HepG2 (cell line): Measurements from ENCODE around the gene ARL3. TPM values are rescaled to one million over a fixed set of nuclear protein-coding genes. Genes with fewer than 3 reads are reported as not detected.

Experiments
- ATAC-seq: fragments of 200-7000 bp; cut with Tn5 transposase; 3 replicates; pipeline ENCODE4 v1.9.1; 2020; ENCODE audit warnings: mild to moderate bottlenecking, moderate library complexity
- BruUV-seq: library from RNA; stranded (reverse); fragments of 400-500 nt; replicated peaks from 2 replicates; lab custom pipeline; 2021; lab: Mats Ljungman, UMichigan
- CTCF ChIA-PET: fragments of 300-600 bp; formaldehyde crosslinking; extraction: SDS; loops from one replicate; lab custom pipeline; 2021; ENCODE audit warnings: low total read pairs, inconsistent platforms, low intra/inter-chr PET ratio; lab: Yijun Ruan, JAX
- POLR2A ChIA-PET: fragments of 350-600 bp; sonication (Branson Sonifier 250); formaldehyde crosslinking; loops from one replicate; lab custom pipeline; 2020; ENCODE audit warnings: antibody characterized with exemption, inconsistent platforms; lab: Yijun Ruan, JAX
- DNase-seq: peaks from one replicate; pipeline ENCODE4 v3.0.0-alpha.2; 2015; ENCODE audit warnings: low spot score
- FAIRE-seq: peaks from 3 replicates; lab custom pipeline; 2011; peaks lifted over from hg19 to GRCh38; lab: Jason Lieb, UNC
- H2AFZ ChIP-seq: one replicate; pipeline ENCODE4 v1.6.1; 2011; ENCODE audit warnings: low read length, inconsistent platforms
- H3K27ac ChIP-seq: fragments of 300-600 bp; 3 replicates; pipeline ENCODE4 v1.8.0; 2011; ENCODE audit warnings: mixed run types, mild to moderate bottlenecking, mixed read lengths, low read length, inconsistent platforms; ENCODE audit not compliant: insufficient read depth; ENCODE audit errors: extremely low read length
- H3K27me3 ChIP-seq, 2 experiments: fragments of 200-600 bp in 1 of 2; 2 replicates in 1 of 2; 3 replicates in 1 of 2; pipeline versions ENCODE4 v1.6.0 to v1.8.0; 2011; ENCODE audit warnings: low read length in 2 of 2, mild to moderate bottlenecking in 2 of 2, moderate library complexity in 2 of 2, inconsistent platforms in 1 of 2; ENCODE audit not compliant: insufficient read depth in 2 of 2, control insufficient read depth in 1 of 2
- H3K36me3 ChIP-seq, 2 experiments: fragments of 200-600 bp in 1 of 2; replicated peaks in 1 of 2; 2 replicates in 1 of 2; 3 replicates in 1 of 2; pipeline versions ENCODE4 v1.5.1 to v1.8.0; 2011; ENCODE audit warnings: low read length in 2 of 2, inconsistent platforms in 1 of 2; ENCODE audit not compliant: insufficient read depth in 2 of 2, control insufficient read depth in 1 of 2
- H3K4me1 ChIP-seq: 2 replicates; pipeline ENCODE4 v1.5.1; 2012; ENCODE audit warnings: low read length, inconsistent platforms; ENCODE audit not compliant: insufficient read depth
- H3K4me2 ChIP-seq: 2 replicates; pipeline ENCODE4 v1.6.0; 2011; ENCODE audit warnings: low read depth, low read length, inconsistent platforms
- H3K4me3 ChIP-seq, 3 experiments: fragments of 200-600 bp in 1 of 3; sonication (generic), shearing (Covaris generic) in 1 of 3; replicated peaks in 1 of 3; 2 replicates each; pipeline ENCODE4 v1.5.1; 2011 to 2016; ENCODE audit warnings: low read length in 3 of 3, inconsistent platforms in 2 of 3, low read depth in 2 of 3, mild to moderate bottlenecking in 2 of 3, control low read depth in 1 of 3, mixed read lengths in 1 of 3; ENCODE audit not compliant: insufficient read depth in 1 of 3
- H3K79me2 ChIP-seq: one replicate; pipeline ENCODE4 v1.6.1; 2011; ENCODE audit warnings: low read length, inconsistent platforms; ENCODE audit not compliant: insufficient read depth
- H3K9ac ChIP-seq: 2 replicates; pipeline ENCODE4 v1.6.0; 2011; ENCODE audit warnings: mild to moderate bottlenecking, low read depth, low read length, inconsistent platforms; ENCODE audit not compliant: insufficient read depth
- H3K9me3 ChIP-seq: 2 replicates; pipeline ENCODE4 v1.5.1; 2012; ENCODE audit warnings: mild to moderate bottlenecking, low read length
- H4K20me1 ChIP-seq: 2 replicates; pipeline ENCODE4 v1.6.0; 2011; ENCODE audit warnings: inconsistent platforms, mild to moderate bottlenecking, low read length, moderate library complexity; ENCODE audit not compliant: insufficient read depth
- CCDC6 ChIP-seq: sonication (generic); formaldehyde crosslinking; IDR thresholded peaks from 2 replicates; pipeline ENCODE4 v1.8.1; 2022; ENCODE audit warnings: mild to moderate bottlenecking, missing genetic modification reagents, moderate library complexity
- NFATC3 ChIP-seq: sonication (generic); formaldehyde crosslinking; IDR thresholded peaks from 2 replicates; pipeline ENCODE4 v1.5.1; 2020; ENCODE audit warnings: mild to moderate bottlenecking, missing genetic modification reagents
- RBAK ChIP-seq: sonication (generic); formaldehyde crosslinking; IDR thresholded peaks from 2 replicates; pipeline ENCODE4 v1.5.1; 2020; ENCODE audit warnings: mild to moderate bottlenecking, missing genetic modification reagents
- SOX6 ChIP-seq, 2 experiments: fragments of 450-650 bp in 1 of 2; sonication (generic) in 1 of 2; formaldehyde crosslinking in 1 of 2; IDR thresholded peaks; 2 replicates each; pipeline versions ENCODE4 v1.4.0 to v1.6.1; 2017 to 2020; ENCODE audit warnings: antibody characterized with exemption in 1 of 2, mild to moderate bottlenecking in 1 of 2, missing genetic modification reagents in 1 of 2
- TEF ChIP-seq: sonication (generic); formaldehyde crosslinking; IDR thresholded peaks from 2 replicates; pipeline ENCODE4 v1.5.0; 2020; ENCODE audit warnings: missing genetic modification reagents
- TOPORS ChIP-seq: sonication (generic); formaldehyde crosslinking; IDR thresholded peaks from 2 replicates; pipeline ENCODE4 v1.8.0; 2023; ENCODE audit warnings: mild to moderate bottlenecking, missing genetic modification reagents
- ZMYM3 ChIP-seq: sonication (generic); formaldehyde crosslinking; IDR thresholded peaks from 2 replicates; pipeline ENCODE4 v1.5.1; 2020; ENCODE audit warnings: mild to moderate bottlenecking, missing genetic modification reagents
- ZNF263 ChIP-seq: sonication (generic); formaldehyde crosslinking; IDR thresholded peaks from 2 replicates; pipeline ENCODE4 v1.4.0; 2020; ENCODE audit warnings: missing genetic modification reagents
- ZNF672 ChIP-seq: sonication (generic); formaldehyde crosslinking; IDR thresholded peaks from 2 replicates; pipeline ENCODE4 v1.8.1; 2022; ENCODE audit warnings: missing genetic modification reagents
- WGBS: methylation state at CpG from one replicate; pipeline ENCODE4 v1.1.6; 2017; ENCODE audit warnings: low lambda C conversion rate; 5-methylcytosine and 5-hydroxymethylcytosine counted together
- in situ Hi-C: cut with HindIII; loops from 2 replicates; pipeline ENCODE4 v1.10.0; 2017; ENCODE audit warnings: low pct_unique_long_range_greater_than_20kb; ENCODE audit not compliant: extremely low pct_ligation_motif_present
- intact Hi-C: fragments of 100-400 bp; cut with micrococcal nuclease; formaldehyde crosslinking; loops from one replicate; pipeline ENCODE4 v1.10.0; 2022; ENCODE audit not compliant: unreplicated experiment
- polyA plus RNA-seq, 8 experiments: library from polyadenylated mRNA; depleted of rRNA in 3 of 8; stranded (reverse) in 7 of 8; unstranded in 1 of 8; fragments of >200 nt; fragmentation: Illumina TruSeq in 4 of 8; extraction: Trizol in 4 of 8; gene quantifications; 2 replicates each; pipeline versions ENCODE4 v1.2.1 to v1.2.3, GENCODE V29; 2011 to 2016; ENCODE audit warnings: low read depth in 4 of 8, missing spikeins in 1 of 8, mixed read lengths in 1 of 8; ENCODE audit not compliant: insufficient read depth in 1 of 8
- total RNA-seq, 5 experiments: library from RNA; depleted of rRNA; stranded (reverse); fragments of >200 nt; fragmentation: Illumina TruSeq; extraction: Trizol; gene quantifications; 2 replicates each; pipeline ENCODE4 v1.2.3, GENCODE V29; 2016; ENCODE audit warnings: low read depth in 1 of 5

ARL3 gene
- total and polyA plus RNA-seq, 2 of the 13 experiments (the other 11 are each of a cell fraction or from before 2014, with no cell fraction given), result 5.2 to 6.6 TPM

DNA sequence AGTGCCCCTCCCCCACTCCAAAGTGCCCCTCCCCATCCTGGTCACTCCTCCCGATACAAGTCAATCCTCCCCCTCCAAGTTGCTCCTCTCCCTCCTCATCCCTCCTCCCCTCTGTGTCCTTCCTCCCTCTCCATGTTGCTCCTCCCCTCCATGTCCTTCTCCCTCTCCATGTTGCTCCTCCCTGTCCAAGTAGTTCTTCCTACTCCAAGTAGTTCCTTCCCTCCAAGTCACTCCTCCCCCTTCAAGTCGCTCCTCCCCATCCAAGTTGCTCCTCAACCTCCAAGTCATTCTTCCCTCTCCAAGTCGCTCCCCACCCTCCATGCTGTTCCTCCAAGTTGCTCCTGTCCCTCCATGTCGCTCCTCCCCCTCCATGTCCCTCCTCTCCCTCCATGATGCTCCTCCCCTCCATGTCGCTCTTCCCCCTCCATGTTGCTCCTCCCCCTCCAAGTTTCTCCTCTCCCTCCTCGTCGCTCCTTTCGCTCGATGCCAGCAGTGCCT lies 20.9 kb upstream of the ARL3 start:
- POLR2A ChIA-PET, result no interaction called here
- Histone ChIP-seq H2AFZ (no peak overlapping the region), H3K4me3 (no peak overlapping the region), H3K27ac (no peak overlapping the region), H3K27me3 (no peaks in the 10 kb centered on the region), H3K79me2 (no peaks in the 10 kb centered on the region), H3K36me3 (peaks cover 15 to 36% of the 10 kb centered on the region in 2 experiments), H3K4me2 (no peak overlapping the region), H4K20me1 (no peaks in the 10 kb centered on the region), H3K4me1 (no peaks in the 10 kb centered on the region), H3K9ac (no peak overlapping the region), H3K9me3 (no peaks in the 10 kb centered on the region)
- FAIRE-seq (no peak), ATAC-seq (no peak), DNase-seq (no peak)
- WGBS, result 95% methylated on average over 9 of the region's 9 CpGs
- TF ChIP-seq CCDC6 (no peak), ZNF672 (CRISPR knock-in tag) (no peak), SOX6 (IDR thresholded peaks at IDR 0.05) (no peak), SOX6 (CRISPR knock-in tag; IDR thresholded peaks at IDR 0.05) (no peak), TEF (CRISPR knock-in tag) (no peak), ZNF263 (CRISPR knock-in tag) (peak; percentile 76), ZMYM3 (CRISPR knock-in tag) (no peak), NFATC3 (no peak), RBAK (CRISPR knock-in tag) (no peak), TOPORS (CRISPR knock-in tag) (no peak)
- intact Hi-C loops, result no loop called here
- BruUV-seq, result no TSS peak
- in situ Hi-C loops, result loop anchor here (25.0 kb wide), 1 partner anchor 327 kb away; no protein-coding TSS in a partner anchor
- CTCF ChIA-PET, result no interaction called here
